GM23338 (cell line): ENCODE data around the gene RELN. TPM values are rescaled to one million over a fixed set of nuclear protein-coding genes. Genes with fewer than 3 reads are reported as not detected.

Experiments used
- ATAC-seq: fragments of 200-7000 bp; cut with Tn5 transposase; 3 replicates; pipeline ENCODE4 v1.9.1; 2020
- DNase-seq: peaks from one replicate; pipeline ENCODE4 v3.0.0-alpha.2; 2015; ENCODE audit warnings: low spot score
- H2AFZ ChIP-seq: fragments of 200-600 bp; sonication (generic); 2 replicates; pipeline ENCODE4 v1.8.0; 2016; ENCODE audit warnings: antibody characterized with exemption, mild to moderate bottlenecking, moderate library complexity
- H3F3A ChIP-seq: fragments of 200-600 bp; sonication (generic); replicated peaks from 2 replicates; pipeline ENCODE4 v1.8.0; 2017; ENCODE audit warnings: antibody characterized with exemption, mixed run types, low read depth
- H3K27ac ChIP-seq: fragments of 200-600 bp; sonication (generic); 2 replicates; pipeline ENCODE4 v1.6.1; 2016; ENCODE audit warnings: low read depth
- H3K27me3 ChIP-seq: fragments of 200-600 bp; sonication (generic); 2 replicates; pipeline ENCODE4 v1.8.0; 2016; ENCODE audit warnings: mild to moderate bottlenecking, mixed run types, moderate library complexity; ENCODE audit not compliant: insufficient read depth
- H3K36me3 ChIP-seq: fragments of 200-600 bp; sonication (generic); 2 replicates; pipeline ENCODE4 v1.8.0; 2016; ENCODE audit warnings: mild to moderate bottlenecking; ENCODE audit not compliant: insufficient read depth
- H3K4me1 ChIP-seq: fragments of 200-600 bp; sonication (generic); 2 replicates; pipeline ENCODE4 v1.8.0; 2016; ENCODE audit warnings: mild to moderate bottlenecking, moderate library complexity; ENCODE audit not compliant: insufficient read depth
- H3K4me2 ChIP-seq: fragments of 200-600 bp; sonication (generic); 2 replicates; pipeline ENCODE4 v1.7.1; 2017; ENCODE audit warnings: mixed run types
- H3K4me3 ChIP-seq: fragments of 200-600 bp; sonication (generic); 2 replicates; pipeline ENCODE4 v1.6.1; 2016; ENCODE audit warnings: mixed run types
- H3K79me2 ChIP-seq: fragments of 200-600 bp; sonication (generic); replicated peaks from 2 replicates; pipeline ENCODE4 v1.8.0; 2017; ENCODE audit warnings: mild to moderate bottlenecking; ENCODE audit not compliant: insufficient read depth
- H3K9me2 ChIP-seq: fragments of 200-600 bp; sonication (generic); 2 replicates; pipeline ENCODE4 v1.8.0; 2017; ENCODE audit not compliant: insufficient read depth
- H4K20me1 ChIP-seq: fragments of 200-600 bp; sonication (generic); replicated peaks from 2 replicates; pipeline ENCODE4 v1.8.0; 2017; ENCODE audit warnings: mild to moderate bottlenecking; ENCODE audit not compliant: insufficient read depth
- H3K27ac Mint-ChIP-seq: 2 replicates; pipeline ENCODE4 v1.8.0; 2020; ENCODE audit warnings: inconsistent platforms, mild to moderate bottlenecking, moderate library complexity, mixed read lengths
- H3K27me3 Mint-ChIP-seq: 3 replicates; pipeline ENCODE4 v1.8.0; 2022; ENCODE audit warnings: low read depth, mild to moderate bottlenecking, moderate library complexity, mixed read lengths, inconsistent platforms; ENCODE audit not compliant: insufficient read depth, poor library complexity
- H3K36me3 Mint-ChIP-seq: 3 replicates; pipeline ENCODE4 v1.8.0; 2021; ENCODE audit warnings: low read depth, mild to moderate bottlenecking, inconsistent platforms, moderate library complexity, mixed read lengths
- H3K4me1 Mint-ChIP-seq: 3 replicates; pipeline ENCODE4 v1.8.0; 2020; ENCODE audit warnings: mild to moderate bottlenecking, inconsistent platforms, mixed read lengths
- H3K4me3 Mint-ChIP-seq: 3 replicates; pipeline ENCODE4 v1.8.0; 2021; ENCODE audit warnings: moderate library complexity, mild to moderate bottlenecking, inconsistent platforms, mixed read lengths
- H3K9me3 Mint-ChIP-seq: 3 replicates; pipeline ENCODE4 v1.8.0; 2020; ENCODE audit warnings: moderate library complexity, mild to moderate bottlenecking, inconsistent platforms, mixed read lengths
- CREB1 ChIP-seq: fragments of 250-450 bp; sonication (Bioruptor Pico); IDR thresholded peaks from 2 replicates; pipeline ENCODE4 v1.5.0; 2020; ENCODE audit warnings: low read depth, mild to moderate bottlenecking, moderate library complexity
- CTCF ChIP-seq, 2 experiments: fragments of 200-600 bp in 1 of 2; sonication (generic) in 1 of 2; conservative IDR thresholded peaks; 2 replicates each; pipeline versions ENCODE4 v1.5.1 to v1.6.1; 2016 to 2017; ENCODE audit warnings: antibody characterized with exemption in 2 of 2, low read depth in 2 of 2, mild to moderate bottlenecking in 2 of 2, moderate library complexity in 1 of 2
- EZH2 ChIP-seq: fragments of 200-600 bp; sonication (generic); IDR thresholded peaks from one replicate; pipeline ENCODE4 v1.8.0; 2017; ENCODE audit warnings: antibody characterized with exemption, mild to moderate bottlenecking, low read depth; ENCODE audit not compliant: unreplicated experiment
- JUNB ChIP-seq: IDR thresholded peaks from one replicate; pipeline ENCODE4 v1.6.1; 2016; ENCODE audit warnings: antibody characterized with exemption; ENCODE audit not compliant: unreplicated experiment
- NANOG ChIP-seq: IDR thresholded peaks from 2 replicates; pipeline ENCODE4 v1.6.1; 2016; ENCODE audit warnings: antibody characterized with exemption, borderline replicate concordance
- POLR2AphosphoS5 ChIP-seq: IDR thresholded peaks from 2 replicates; pipeline ENCODE4 v1.6.1; 2016; ENCODE audit warnings: antibody characterized with exemption, low read depth
- REST ChIP-seq: IDR thresholded peaks from one replicate; pipeline ENCODE4 v1.6.1; 2018; ENCODE audit warnings: antibody characterized with exemption; ENCODE audit not compliant: unreplicated experiment
- ZNF114 ChIP-seq: fragments of 250-450 bp; sonication (Bioruptor Pico); IDR thresholded peaks from 2 replicates; pipeline ENCODE4 v1.5.0; 2020; ENCODE audit warnings: mild to moderate bottlenecking, moderate library complexity
- ZNF331 ChIP-seq: fragments of 250-450 bp; sonication (Bioruptor Pico); IDR thresholded peaks from 2 replicates; pipeline ENCODE4 v1.5.0; 2020; ENCODE audit warnings: low read depth, mild to moderate bottlenecking, moderate library complexity
- polyA plus RNA-seq: library from polyadenylated mRNA; unstranded; fragments of >200 nt; fragmentation: Nextera tagmentation; extraction: Ambion mirVana; gene quantifications from 2 replicates; pipeline ENCODE4 v1.2.1, GENCODE V29; 2016
- total RNA-seq: library from RNA; depleted of rRNA; stranded (reverse); fragments of >200 nt; shearing (Covaris generic); gene quantifications from 2 replicates; pipeline ENCODE4 v1.2.3, GENCODE V29; 2014

RELN gene
- total and polyA plus RNA-seq, 2 experiments from 2014 or later, result 0.10 to 0.76 TPM

- TF ChIP-seq CTCF (conservative IDR thresholded peaks at IDR 0.05; ENCODE audit: low read depth in 2 of 2) (no peak), ZNF331 (CRISPR knock-in tag) (no peak), CREB1 (CRISPR knock-in tag) (no peak), NANOG (no peak)
Measured at GRCh38 chr7:103640031-103640779, 349.3 kb downstream of the RELN start (continued).

GRCh38 chr7:103637726-103638125 lies 351.7 kb downstream of the RELN start:
- no peak for TF ChIP-seq ZNF114
- no peak for TF ChIP-seq CREB1 (CRISPR knock-in tag)
- no peak for TF ChIP-seq EZH2
- no peak for TF ChIP-seq REST
- no peak for TF ChIP-seq POLR2AphosphoS5
- TF ChIP-seq JUNB, result no peak
- no peak for TF ChIP-seq CTCF (conservative IDR thresholded peaks at IDR 0.05; ENCODE audit: low read depth in 2 of 2)
- Histone ChIP-seq H3K4me2 (no peak overlapping the region), H3K27me3 (no peaks in the 10 kb centered on the region), H3K9me2 (no peaks in the 10 kb centered on the region), H3K79me2 (no peaks in the 10 kb centered on the region), H4K20me1 (no peaks in the 10 kb centered on the region), H3F3A (no peaks in the 10 kb centered on the region), H3K27ac (no peak overlapping the region), H3K36me3 (no peaks in the 10 kb centered on the region), H3K4me3 (no peak overlapping the region), H2AFZ (no peak overlapping the region), H3K4me1 (no peaks in the 10 kb centered on the region)
- no peak overlapping the region for H3K27ac Mint-ChIP-seq
- H3K27me3 Mint-ChIP-seq, result no peaks in the 10 kb centered on the region
- H3K4me3 Mint-ChIP-seq, result no peak overlapping the region
- no peaks in the 10 kb centered on the region for H3K36me3 Mint-ChIP-seq
- ATAC-seq, result no peak
- no peak for DNase-seq
- H3K9me3 Mint-ChIP-seq, result no peaks in the 10 kb centered on the region
- no peaks in the 10 kb centered on the region for H3K4me1 Mint-ChIP-seq
